ENCODE data around the gene CEP104.

The CEP104 gene

DNA sequence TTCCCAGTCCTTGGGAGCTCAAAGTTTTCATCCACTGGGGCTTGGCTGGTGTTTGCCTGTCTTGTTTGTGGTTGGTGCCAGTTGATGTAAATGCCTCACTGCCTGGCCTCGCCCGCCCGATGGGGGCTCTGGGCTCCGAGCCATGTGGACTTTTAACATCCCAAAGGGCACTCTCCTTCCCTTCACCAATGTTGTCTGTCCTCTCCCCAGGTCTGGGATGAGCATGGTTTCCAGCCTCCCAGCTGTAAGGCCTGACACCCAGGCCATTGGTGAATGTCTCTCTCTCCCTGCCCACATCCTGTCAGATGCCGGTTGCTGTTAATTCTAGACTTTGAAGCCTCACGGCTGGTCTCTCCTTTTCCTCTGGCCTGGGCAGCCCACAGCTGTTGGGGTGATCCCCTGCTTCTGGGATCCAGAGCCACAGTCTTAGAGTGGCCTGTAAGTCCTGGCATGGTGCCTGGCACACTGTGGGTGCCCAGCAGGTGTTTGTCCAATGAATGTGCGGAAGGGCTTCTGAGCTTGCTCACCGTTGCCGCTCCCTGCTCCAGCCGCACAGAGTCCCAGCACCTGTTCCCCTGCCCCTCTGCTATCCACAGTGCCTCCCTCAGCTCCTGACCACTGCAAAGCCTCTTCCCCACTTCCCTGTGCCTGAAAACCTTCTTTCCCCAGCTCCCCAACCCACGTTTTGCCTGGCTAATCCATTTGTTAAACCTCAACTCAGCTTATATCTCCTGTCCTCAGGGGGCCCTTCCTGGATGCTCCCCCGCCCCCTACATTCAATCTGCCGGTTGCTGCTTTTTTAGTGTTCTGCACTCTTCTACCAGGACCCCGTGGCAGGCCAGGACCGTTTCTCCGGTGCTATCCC is 46.4 kb upstream of the CEP104 start:
- TF ChIP-seq CTCF (IDR thresholded peaks at IDR 0.05; ENCODE audit: control insufficient read depth, extremely low read depth, insufficient read depth): no peak
- no peak overlapping the region for H3K4me3 ChIP-seq (ENCODE audit: low read depth, low read length)
- no peak for DNase-seq (ENCODE audit: low read depth)

DNA sequence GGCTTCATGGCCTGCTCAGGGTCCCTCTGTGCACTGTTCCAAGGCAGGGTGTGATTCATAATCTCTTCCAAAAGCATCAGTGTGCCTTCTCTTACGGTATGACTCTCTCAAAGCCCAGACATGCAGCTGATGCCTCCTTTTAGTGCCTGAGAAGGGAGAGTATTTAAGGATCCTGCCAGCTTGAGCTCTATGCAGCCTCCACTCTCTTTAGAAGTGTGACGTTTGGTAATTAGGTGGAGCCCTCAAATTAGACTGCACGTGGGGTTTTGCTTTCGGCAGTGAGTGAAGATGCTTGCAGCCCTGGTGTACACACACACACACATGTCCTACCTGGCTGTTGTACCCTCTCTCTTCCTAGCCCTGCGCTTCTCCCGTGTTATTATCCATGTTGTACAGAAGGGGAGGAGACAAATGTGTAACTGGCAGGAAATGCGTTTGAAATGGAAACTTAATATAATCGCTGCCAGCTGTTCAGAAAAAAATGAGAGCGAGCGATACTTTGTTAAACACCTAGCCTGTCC is 45.6 kb upstream of the CEP104 start:
- no peak for TF ChIP-seq CTCF (IDR thresholded peaks at IDR 0.05; ENCODE audit: control insufficient read depth, extremely low read depth, insufficient read depth)
- no peak overlapping the region for H3K4me3 ChIP-seq (ENCODE audit: low read depth, low read length)
- DNase-seq (ENCODE audit: low read depth): no peak

GRCh38 chr1:3902111-3902511 is 45.1 kb upstream of the CEP104 start:
- no peak for DNase-seq (ENCODE audit: low read depth)
- no peak overlapping the region for H3K4me3 ChIP-seq (ENCODE audit: low read depth, low read length)
- no peak for TF ChIP-seq CTCF (IDR thresholded peaks at IDR 0.05; ENCODE audit: control insufficient read depth, extremely low read depth, insufficient read depth)

GRCh38 chr1:3900969-3901529 is 44.0 kb upstream of the CEP104 start:
- no peak for TF ChIP-seq CTCF (IDR thresholded peaks at IDR 0.05; ENCODE audit: control insufficient read depth, extremely low read depth, insufficient read depth)
- peak overlapping the region; percentile 82 for H3K4me3 ChIP-seq (ENCODE audit: low read depth, low read length)
- peak; percentile 88 for DNase-seq (ENCODE audit: low read depth)

DNA sequence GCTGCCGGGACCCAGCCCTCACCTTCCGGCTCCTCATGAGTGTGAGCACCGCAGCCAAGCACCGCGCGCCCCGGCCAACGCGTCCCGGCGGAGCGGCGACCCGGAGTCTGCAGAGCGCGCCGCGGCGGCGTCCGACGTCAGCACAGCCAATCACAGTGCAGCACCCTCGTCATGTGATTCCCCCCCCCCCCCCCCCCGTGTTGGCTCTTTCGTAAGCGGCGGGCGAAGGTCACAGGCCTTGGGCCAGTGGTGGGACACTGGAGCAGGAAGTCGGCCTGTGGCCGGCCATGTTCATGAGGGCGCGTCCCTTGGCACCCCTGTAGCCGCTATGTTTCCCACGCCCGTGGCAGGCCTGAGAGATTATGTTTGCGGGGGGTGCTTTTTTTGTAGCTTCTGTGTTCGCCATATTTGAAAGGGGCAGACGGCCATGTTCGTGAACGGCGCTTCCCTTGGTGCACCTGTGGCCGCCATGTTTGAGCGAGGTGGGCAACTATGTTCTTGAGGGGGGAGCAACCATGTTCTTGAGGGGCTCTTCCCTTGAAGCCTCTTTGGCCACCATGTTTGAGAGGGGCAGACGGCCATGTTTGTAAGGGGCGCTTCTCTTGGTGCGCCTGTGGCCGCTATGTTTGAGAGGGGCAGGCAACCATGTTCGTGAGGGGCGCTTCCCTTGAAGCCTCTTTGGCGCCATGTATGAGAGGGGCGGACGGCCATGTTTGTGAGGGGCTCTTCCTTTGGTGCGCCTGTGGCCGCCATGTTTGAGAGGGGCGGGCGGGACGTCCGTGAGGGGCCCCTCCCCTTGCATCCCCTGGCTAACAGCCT is 43.3 kb upstream of the CEP104 start, which contains the start of gene C1orf174:
TSS of gene C1orf174 (minus strand) at position 123 of the 819 bp plus-strand sequence. CDS start at position 37, 86 bp downstream.
- no peak for TF ChIP-seq CTCF (IDR thresholded peaks at IDR 0.05; ENCODE audit: control insufficient read depth, extremely low read depth, insufficient read depth)

GRCh38 chr1:3899754-3900149 is 42.7 kb upstream of the CEP104 start:
- H3K4me3 ChIP-seq (ENCODE audit: low read depth, low read length): peak overlapping the region; percentile 82
- TF ChIP-seq CTCF (IDR thresholded peaks at IDR 0.05; ENCODE audit: control insufficient read depth, extremely low read depth, insufficient read depth): no peak
- no peak for DNase-seq (ENCODE audit: low read depth)

More for the DNA sequence above, 43.3 kb upstream of the CEP104 start, which contains the start of gene C1orf174:
- DNase-seq (ENCODE audit: low read depth): peak; percentile 93
- H3K4me3 ChIP-seq (ENCODE audit: low read depth, low read length): peak within 1 kb of the TSS; percentile 82

Measured in LNCaP clone FGC (cell line).